HEK293 (cell line): Measurements from ENCODE around the gene PSEN2.
A peak's percentile ranks its signal among the peaks of the same experiment; 100 is the strongest.

Source experiments
- CTCF ChIA-PET: fragments of 350-600 bp; formaldehyde crosslinking; extraction: SDS; loops from one replicate; lab custom pipeline; 2021; ENCODE audit warnings: antibody characterized with exemption; lab: Yijun Ruan, JAX
- POLR2A ChIA-PET: fragments of 300-600 bp; formaldehyde crosslinking; extraction: SDS; loops from one replicate; lab custom pipeline; 2020; ENCODE audit warnings: antibody characterized with exemption, inconsistent platforms; lab: Yijun Ruan, JAX
- H3K27ac ChIP-seq: fragments of 200-500 bp; sonication (Bioruptor generic); 2 replicates; pipeline ENCODE4 v1.5.1; 2014; ENCODE audit warnings: low read depth, low read length, control low read depth, inconsistent platforms; ENCODE audit errors: extremely low read depth
- H3K36me3 ChIP-seq, 2 experiments: fragments of 200-500 bp in 1 of 2; sonication (Bioruptor generic) in 1 of 2; 1 replicate in 1 of 2; 2 replicates in 1 of 2; pipeline ENCODE4 v1.5.1; 2014 to 2017; ENCODE audit warnings: inconsistent platforms in 2 of 2, low read length in 2 of 2; ENCODE audit not compliant: control insufficient read depth in 2 of 2, insufficient read depth in 1 of 2
- H3K4me1 ChIP-seq: fragments of 200-500 bp; sonication (Bioruptor generic); 2 replicates; pipeline ENCODE4 v1.5.1; 2014; ENCODE audit warnings: mild to moderate bottlenecking, low read length, inconsistent platforms; ENCODE audit not compliant: control insufficient read depth, insufficient read depth
- H3K4me3 ChIP-seq: 2 replicates; pipeline ENCODE4 v1.5.1; 2011; ENCODE audit warnings: low read depth, mild to moderate bottlenecking, control low read depth, low read length, moderate library complexity
- H3K9me3 ChIP-seq: fragments of 200-500 bp; sonication (Bioruptor generic); 2 replicates; pipeline ENCODE4 v1.5.1; 2014; ENCODE audit warnings: low read depth, low read length, inconsistent platforms; ENCODE audit not compliant: control insufficient read depth, insufficient read depth
- FEZF1 ChIP-seq: fragments of 450-650 bp; formaldehyde crosslinking; IDR thresholded peaks from 2 replicates; pipeline ENCODE4 v1.5.1; 2016; ENCODE audit warnings: missing biosample characterization, missing genetic modification characterization
- GLIS1 ChIP-seq: fragments of 450-650 bp; formaldehyde crosslinking; IDR thresholded peaks from 2 replicates; pipeline ENCODE4 v1.5.1; 2016; ENCODE audit warnings: missing biosample characterization, missing genetic modification characterization
- HOXD13 ChIP-seq: sonication (generic); formaldehyde crosslinking; IDR thresholded peaks from 2 replicates; pipeline ENCODE4 v1.8.0; 2022; ENCODE audit warnings: missing genetic modification reagents, borderline replicate concordance
- INSM2 ChIP-seq: fragments of 450-650 bp; formaldehyde crosslinking; IDR thresholded peaks from 2 replicates; pipeline ENCODE4 v1.5.1; 2016; ENCODE audit warnings: missing biosample characterization, missing genetic modification characterization
- KLF10 ChIP-seq: fragments of 450-650 bp; IDR thresholded peaks from 2 replicates; pipeline ENCODE4 v1.5.1; 2018; ENCODE audit warnings: missing biosample characterization, mild to moderate bottlenecking, missing genetic modification characterization
- REPIN1 ChIP-seq: fragments of 450-650 bp; formaldehyde crosslinking; IDR thresholded peaks from 2 replicates; pipeline ENCODE4 v1.5.1; 2017; ENCODE audit warnings: missing biosample characterization, missing genetic modification characterization, low read depth
- SP2 ChIP-seq: fragments of 450-650 bp; formaldehyde crosslinking; IDR thresholded peaks from 2 replicates; pipeline ENCODE4 v1.5.1; 2016; ENCODE audit warnings: missing biosample characterization, missing genetic modification characterization
- SP3 ChIP-seq: fragments of 450-650 bp; formaldehyde crosslinking; IDR thresholded peaks from 2 replicates; pipeline ENCODE4 v1.5.1; 2016; ENCODE audit warnings: missing biosample characterization, missing genetic modification characterization
- ZBTB1 ChIP-seq: fragments of 450-650 bp; formaldehyde crosslinking; IDR thresholded peaks from 2 replicates; pipeline ENCODE4 v1.5.1; 2016; ENCODE audit warnings: missing biosample characterization, missing genetic modification characterization
- ZBTB48 ChIP-seq: fragments of 450-650 bp; formaldehyde crosslinking; IDR thresholded peaks from 2 replicates; pipeline ENCODE4 v1.5.1; 2016; ENCODE audit warnings: missing biosample characterization, missing genetic modification characterization
- ZBTB8A ChIP-seq: fragments of 450-650 bp; formaldehyde crosslinking; IDR thresholded peaks from 2 replicates; pipeline ENCODE4 v1.5.1; 2016; ENCODE audit warnings: missing biosample characterization, missing genetic modification characterization
- ZFP37 ChIP-seq: fragments of 450-650 bp; formaldehyde crosslinking; IDR thresholded peaks from 2 replicates; pipeline ENCODE4 v1.5.1; 2016; ENCODE audit warnings: missing biosample characterization, missing genetic modification characterization
- ZFP69B ChIP-seq: fragments of 450-650 bp; formaldehyde crosslinking; IDR thresholded peaks from 2 replicates; pipeline ENCODE4 v1.5.1; 2016; ENCODE audit warnings: missing biosample characterization, missing genetic modification characterization
- ZNF112 ChIP-seq: fragments of 450-650 bp; formaldehyde crosslinking; IDR thresholded peaks from 2 replicates; pipeline ENCODE4 v1.5.0; 2017; ENCODE audit warnings: missing biosample characterization, missing genetic modification characterization
- ZNF114 ChIP-seq: fragments of 450-650 bp; formaldehyde crosslinking; IDR thresholded peaks from 2 replicates; pipeline ENCODE4 v1.5.0; 2017; ENCODE audit warnings: missing biosample characterization, missing genetic modification characterization
- ZNF132 ChIP-seq: fragments of 450-650 bp; formaldehyde crosslinking; IDR thresholded peaks from 2 replicates; pipeline ENCODE4 v1.5.1; 2017; ENCODE audit warnings: missing biosample characterization, missing genetic modification characterization, borderline replicate concordance
- ZNF169 ChIP-seq: fragments of 450-650 bp; formaldehyde crosslinking; IDR thresholded peaks from 2 replicates; pipeline ENCODE4 v1.5.1; 2016; ENCODE audit warnings: missing biosample characterization, missing genetic modification characterization
- ZNF184 ChIP-seq: fragments of 450-650 bp; IDR thresholded peaks from 2 replicates; pipeline ENCODE4 v1.5.1; 2018; ENCODE audit warnings: missing biosample characterization, mild to moderate bottlenecking, missing genetic modification characterization
- ZNF248 ChIP-seq: fragments of 450-650 bp; formaldehyde crosslinking; IDR thresholded peaks from 2 replicates; pipeline ENCODE4 v1.5.1; 2017; ENCODE audit warnings: missing biosample characterization, missing genetic modification characterization
- ZNF266 ChIP-seq: fragments of 450-650 bp; formaldehyde crosslinking; IDR thresholded peaks from 2 replicates; pipeline ENCODE4 v1.5.1; 2016; ENCODE audit warnings: missing biosample characterization, missing genetic modification characterization, low read depth
- ZNF335 ChIP-seq: fragments of 450-650 bp; formaldehyde crosslinking; conservative IDR thresholded peaks from 2 replicates; pipeline ENCODE4 v1.5.1; 2016; ENCODE audit warnings: missing biosample characterization, missing genetic modification characterization
- ZNF341 ChIP-seq: fragments of 450-650 bp; formaldehyde crosslinking; IDR thresholded peaks from 2 replicates; pipeline ENCODE4; 2016; ENCODE audit warnings: low read depth, missing biosample characterization, missing genetic modification characterization
- ZNF350 ChIP-seq: fragments of 450-650 bp; formaldehyde crosslinking; IDR thresholded peaks from 2 replicates; pipeline ENCODE4 v1.5.0; 2017; ENCODE audit warnings: missing biosample characterization, mild to moderate bottlenecking, missing genetic modification characterization
- ZNF404 ChIP-seq: fragments of 450-650 bp; formaldehyde crosslinking; IDR thresholded peaks from 2 replicates; pipeline ENCODE4 v1.5.1; 2017; ENCODE audit warnings: missing biosample characterization, missing genetic modification characterization
- ZNF423 ChIP-seq: fragments of 450-650 bp; formaldehyde crosslinking; IDR thresholded peaks from 2 replicates; pipeline ENCODE4 v1.5.1; 2016; ENCODE audit warnings: missing biosample characterization, missing genetic modification characterization
- ZNF501 ChIP-seq: fragments of 450-650 bp; formaldehyde crosslinking; IDR thresholded peaks from 2 replicates; pipeline ENCODE4 v1.5.1; 2016; ENCODE audit warnings: missing biosample characterization, missing genetic modification characterization
- ZNF529 ChIP-seq: fragments of 450-650 bp; formaldehyde crosslinking; IDR thresholded peaks from 2 replicates; pipeline ENCODE4 v1.5.1; 2017; ENCODE audit warnings: missing genetic modification characterization, missing biosample characterization; ENCODE audit not compliant: insufficient replicate concordance
- ZNF549 ChIP-seq: fragments of 450-650 bp; IDR thresholded peaks from 2 replicates; pipeline ENCODE4 v1.5.1; 2018; ENCODE audit warnings: missing biosample characterization, missing genetic modification characterization, mild to moderate bottlenecking, inconsistent platforms, moderate library complexity
- ZNF660 ChIP-seq: fragments of 450-650 bp; IDR thresholded peaks from 2 replicates; pipeline ENCODE4 v1.5.1; 2018; ENCODE audit warnings: missing biosample characterization, mild to moderate bottlenecking, missing genetic modification characterization
- TF ChIP-seq, protein P1 (sequence below): fragments of 450-650 bp; formaldehyde crosslinking; IDR thresholded peaks from 2 replicates; pipeline ENCODE4 v1.5.1; 2016; ENCODE audit warnings: missing biosample characterization, missing genetic modification characterization
- TF ChIP-seq, protein P2 (sequence below): fragments of 450-650 bp; formaldehyde crosslinking; IDR thresholded peaks from 2 replicates; pipeline ENCODE4 v1.5.1; 2016; ENCODE audit warnings: missing biosample characterization, missing genetic modification characterization
- TF ChIP-seq, protein P3 (sequence below): fragments of 450-650 bp; formaldehyde crosslinking; IDR thresholded peaks from 2 replicates; pipeline ENCODE4 v1.5.1; 2016; ENCODE audit warnings: missing biosample characterization, missing genetic modification characterization

PSEN2 gene

DNA sequence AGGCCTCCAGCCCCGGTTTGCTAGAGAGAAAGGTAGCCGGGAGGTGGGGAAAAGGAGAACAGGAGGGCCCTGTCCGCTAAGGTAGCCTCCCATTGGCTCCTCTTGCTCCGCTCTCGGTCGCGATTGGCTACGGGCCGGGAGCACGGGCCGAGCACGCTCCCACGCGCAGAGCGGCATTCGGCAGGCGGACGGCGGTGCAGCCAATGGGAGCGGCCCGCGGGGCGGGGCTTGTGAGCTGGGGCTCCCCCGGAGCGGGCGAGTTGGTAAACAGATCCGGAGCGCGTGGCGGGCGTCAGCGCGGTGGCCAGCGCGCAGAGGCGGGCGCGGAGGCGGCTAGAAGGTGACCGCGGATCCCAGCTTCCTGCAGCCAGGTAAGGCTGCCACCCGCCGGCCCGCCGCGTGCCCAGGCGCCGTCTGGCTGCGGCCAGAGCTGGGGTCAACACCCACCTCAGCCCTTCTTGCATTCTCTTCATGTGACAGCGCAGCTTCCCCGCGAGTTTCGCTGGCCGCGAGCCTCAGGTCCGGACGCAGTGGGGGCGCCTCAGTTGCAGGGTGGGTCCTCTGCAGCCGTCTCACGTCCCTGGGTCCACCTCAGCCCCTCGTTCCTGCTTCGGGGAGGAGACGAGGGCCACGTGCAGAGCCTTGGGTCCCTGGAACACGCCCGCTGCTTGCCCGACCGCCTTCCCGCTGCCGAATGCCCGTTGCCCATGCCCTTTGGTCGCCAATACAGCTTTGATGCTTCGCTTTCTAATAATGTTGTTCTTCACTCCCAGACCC is 69.8 kb downstream of the PSEN2 start, which contains the start of gene COQ8A:
COQ8A (plus strand) TSS at position 266 of the 777 bp plus-strand sequence. CDS start 21,092 bp downstream, outside the sequence.
- H3K9me3 ChIP-seq, result no peaks in the 10 kb centered on the region
- POLR2A ChIA-PET, result interaction anchor here (0.5 to 1.5 kb wide), 13 partner anchors 9 to 549 kb away, joined by 3 to 12 read pairs (median 4); partner anchors contain the start of genes PARP1 and PSEN2
- no peaks in the 10 kb centered on the region; a peak in 1 of 3 replicates for H3K36me3 ChIP-seq
- H3K27ac ChIP-seq, result peak within 1 kb of the TSS; percentile 85
- H3K4me1 ChIP-seq, result peaks cover 14% of the 10 kb centered on the region
- CTCF ChIA-PET, result interaction anchor here (0.6 kb wide), 1 partner anchor 259 kb away, joined by 3 read pairs; no protein-coding TSS in a partner anchor
- peak within 1 kb of the TSS; percentile 73 for H3K4me3 ChIP-seq
- TF ChIP-seq ZNF184 (tag by site-specific recombination), result 0 out of 2 replicates have a peak, but pooled peaks have one; percentile 10
- no peak for TF ChIP-seq ZNF350 (tag by site-specific recombination)
- TF ChIP-seq ZNF549, result no peak
- no peak for TF ChIP-seq HOXD13
- TF ChIP-seq ZNF529 (tag by site-specific recombination), result no peak
- no peak for TF ChIP-seq ZNF404 (tag by site-specific recombination)
- peak; percentile 94 for TF ChIP-seq KLF10 (tag by site-specific recombination)
- TF ChIP-seq INSM2 (tag by site-specific recombination), result peak; percentile 65; the same call in 1 of the 2 replicates
- TF ChIP-seq ZNF114 (tag by site-specific recombination), result no peak
- peak; percentile 83 for TF ChIP-seq ZNF501 (tag by site-specific recombination)
- peak; percentile 86 for TF ChIP-seq ZNF660 (tag by site-specific recombination)
- peak; percentile 74 for TF ChIP-seq ZFP69B (tag by site-specific recombination)
- 0 out of 2 replicates have a peak, but pooled peaks have one; percentile 5 for TF ChIP-seq FEZF1
- peak; percentile 42; the same call in 1 of the 2 replicates for TF ChIP-seq ZBTB48
- peak; percentile 3; the same call in 1 of the 2 replicates for TF ChIP-seq ZNF341 (tag by site-specific recombination)
- TF ChIP-seq, protein P1, sequence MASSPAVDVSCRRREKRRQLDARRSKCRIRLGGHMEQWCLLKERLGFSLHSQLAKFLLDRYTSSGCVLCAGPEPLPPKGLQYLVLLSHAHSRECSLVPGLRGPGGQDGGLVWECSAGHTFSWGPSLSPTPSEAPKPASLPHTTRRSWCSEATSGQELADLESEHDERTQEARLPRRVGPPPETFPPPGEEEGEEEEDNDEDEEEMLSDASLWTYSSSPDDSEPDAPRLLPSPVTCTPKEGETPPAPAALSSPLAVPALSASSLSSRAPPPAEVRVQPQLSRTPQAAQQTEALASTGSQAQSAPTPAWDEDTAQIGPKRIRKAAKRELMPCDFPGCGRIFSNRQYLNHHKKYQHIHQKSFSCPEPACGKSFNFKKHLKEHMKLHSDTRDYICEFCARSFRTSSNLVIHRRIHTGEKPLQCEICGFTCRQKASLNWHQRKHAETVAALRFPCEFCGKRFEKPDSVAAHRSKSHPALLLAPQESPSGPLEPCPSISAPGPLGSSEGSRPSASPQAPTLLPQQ (tag by site-specific recombination), result peak; percentile 63
- TF ChIP-seq ZNF169 (tag by site-specific recombination), result no peak
- peak; percentile 76; the same call in 1 of the 2 replicates for TF ChIP-seq REPIN1 (tag by site-specific recombination)
- TF ChIP-seq SP3 (tag by site-specific recombination), result peak; percentile 89
- TF ChIP-seq ZNF335 (tag by site-specific recombination), result peak; percentile 56
- TF ChIP-seq, protein P2, sequence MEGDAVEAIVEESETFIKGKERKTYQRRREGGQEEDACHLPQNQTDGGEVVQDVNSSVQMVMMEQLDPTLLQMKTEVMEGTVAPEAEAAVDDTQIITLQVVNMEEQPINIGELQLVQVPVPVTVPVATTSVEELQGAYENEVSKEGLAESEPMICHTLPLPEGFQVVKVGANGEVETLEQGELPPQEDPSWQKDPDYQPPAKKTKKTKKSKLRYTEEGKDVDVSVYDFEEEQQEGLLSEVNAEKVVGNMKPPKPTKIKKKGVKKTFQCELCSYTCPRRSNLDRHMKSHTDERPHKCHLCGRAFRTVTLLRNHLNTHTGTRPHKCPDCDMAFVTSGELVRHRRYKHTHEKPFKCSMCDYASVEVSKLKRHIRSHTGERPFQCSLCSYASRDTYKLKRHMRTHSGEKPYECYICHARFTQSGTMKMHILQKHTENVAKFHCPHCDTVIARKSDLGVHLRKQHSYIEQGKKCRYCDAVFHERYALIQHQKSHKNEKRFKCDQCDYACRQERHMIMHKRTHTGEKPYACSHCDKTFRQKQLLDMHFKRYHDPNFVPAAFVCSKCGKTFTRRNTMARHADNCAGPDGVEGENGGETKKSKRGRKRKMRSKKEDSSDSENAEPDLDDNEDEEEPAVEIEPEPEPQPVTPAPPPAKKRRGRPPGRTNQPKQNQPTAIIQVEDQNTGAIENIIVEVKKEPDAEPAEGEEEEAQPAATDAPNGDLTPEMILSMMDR (tag by site-specific recombination), result peak; percentile 60
- TF ChIP-seq ZNF112 (tag by site-specific recombination), result no peak
- TF ChIP-seq ZBTB8A (tag by site-specific recombination), result peak; percentile 91
- TF ChIP-seq ZNF423 (tag by site-specific recombination), result peak; percentile 49; the same call in 1 of the 2 replicates
- peak; percentile 93 for TF ChIP-seq ZFP37 (tag by site-specific recombination)
- TF ChIP-seq ZNF132 (tag by site-specific recombination), result no peak
- TF ChIP-seq ZNF266 (tag by site-specific recombination), result no peak
- no peak for TF ChIP-seq ZNF248
- TF ChIP-seq SP2 (tag by site-specific recombination), result peak; percentile 100
- no peak for TF ChIP-seq ZBTB1 (tag by site-specific recombination)
- TF ChIP-seq, protein P3, sequence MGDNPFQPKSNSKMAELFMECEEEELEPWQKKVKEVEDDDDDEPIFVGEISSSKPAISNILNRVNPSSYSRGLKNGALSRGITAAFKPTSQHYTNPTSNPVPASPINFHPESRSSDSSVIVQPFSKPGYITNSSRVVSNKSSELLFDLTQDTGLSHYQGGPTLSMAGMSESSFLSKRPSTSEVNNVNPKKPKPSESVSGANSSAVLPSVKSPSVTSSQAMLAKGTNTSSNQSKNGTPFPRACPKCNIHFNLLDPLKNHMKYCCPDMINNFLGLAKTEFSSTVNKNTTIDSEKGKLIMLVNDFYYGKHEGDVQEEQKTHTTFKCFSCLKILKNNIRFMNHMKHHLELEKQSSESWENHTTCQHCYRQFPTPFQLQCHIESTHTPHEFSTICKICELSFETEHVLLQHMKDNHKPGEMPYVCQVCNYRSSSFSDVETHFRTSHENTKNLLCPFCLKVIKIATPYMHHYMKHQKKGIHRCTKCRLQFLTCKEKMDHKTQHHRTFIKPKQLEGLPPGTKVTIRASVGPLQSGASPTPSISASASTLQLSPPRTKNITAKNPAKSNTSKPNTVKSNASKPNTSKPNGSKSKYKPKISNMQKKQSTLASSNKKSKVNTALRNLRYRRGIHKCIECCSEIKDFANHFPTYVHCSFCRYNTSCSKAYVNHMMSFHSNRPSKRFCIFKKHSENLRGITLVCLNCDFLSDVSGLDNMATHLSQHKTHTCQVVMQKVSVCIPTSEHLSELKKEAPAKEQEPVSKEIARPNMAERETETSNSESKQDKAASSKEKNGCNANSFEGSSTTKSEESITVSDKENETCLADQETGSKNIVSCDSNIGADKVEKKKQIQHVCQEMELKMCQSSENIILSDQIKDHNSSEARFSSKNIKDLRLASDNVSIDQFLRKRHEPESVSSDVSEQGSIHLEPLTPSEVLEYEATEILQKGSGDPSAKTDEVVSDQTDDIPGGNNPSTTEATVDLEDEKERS (tag by site-specific recombination), result no peak
- TF ChIP-seq GLIS1 (tag by site-specific recombination), result peak; percentile 97
